Loucy (cell line): ENCODE data around the gene ESYT2.

Source experiments
- H2AFZ ChIP-seq: fragments of 200-600 bp; sonication (generic); 2 replicates; pipeline ENCODE4 v1.6.0; 2016; ENCODE audit warnings: antibody characterized with exemption, mild to moderate bottlenecking, low read length, moderate library complexity
- H3F3A ChIP-seq: fragments of 200-600 bp; 2 replicates; pipeline ENCODE4 v1.6.0; 2016; ENCODE audit warnings: antibody characterized with exemption, low read depth, mild to moderate bottlenecking
- H3K27me3 ChIP-seq: fragments of 200-600 bp; sonication (generic); 2 replicates; pipeline ENCODE4 v1.6.1; 2014; ENCODE audit warnings: low read length, mild to moderate bottlenecking; ENCODE audit not compliant: insufficient read depth, poor library complexity, severe bottlenecking
- H3K36me3 ChIP-seq: fragments of 200-600 bp; sonication (generic); 2 replicates; pipeline ENCODE4 v1.6.1; 2016; ENCODE audit warnings: low read length; ENCODE audit not compliant: insufficient read depth
- H3K4me1 ChIP-seq: fragments of 200-600 bp; sonication (generic); 2 replicates; pipeline ENCODE4 v1.5.1; 2014; ENCODE audit warnings: low read length, mild to moderate bottlenecking; ENCODE audit not compliant: insufficient read depth, poor library complexity, severe bottlenecking
- H3K4me2 ChIP-seq: fragments of 200-600 bp; sonication (generic); 2 replicates; pipeline ENCODE4 v1.6.0; 2014; ENCODE audit warnings: antibody characterized with exemption, low read length, low read depth, mild to moderate bottlenecking; ENCODE audit not compliant: poor library complexity, severe bottlenecking
- H3K4me3 ChIP-seq: fragments of 200-600 bp; sonication (generic); 2 replicates; pipeline ENCODE4 v1.5.1; 2014; ENCODE audit warnings: low read length, mild to moderate bottlenecking, mixed read lengths; ENCODE audit not compliant: poor library complexity, severe bottlenecking
- H3K79me2 ChIP-seq: fragments of 200-600 bp; sonication (generic); 2 replicates; pipeline ENCODE4 v1.6.1; 2014; ENCODE audit warnings: low read length; ENCODE audit not compliant: insufficient read depth
- H3K9ac ChIP-seq: fragments of 200-600 bp; sonication (generic); 2 replicates; pipeline ENCODE4 v1.6.0; 2014; ENCODE audit warnings: mild to moderate bottlenecking, low read depth, low read length, moderate library complexity; ENCODE audit not compliant: poor library complexity, severe bottlenecking
- H3K9me2 ChIP-seq: fragments of 200-600 bp; sonication (generic); replicated peaks from 2 replicates; pipeline ENCODE4 v1.6.1; 2016; ENCODE audit warnings: low read depth, low read length, mixed read lengths
- H3K9me3 ChIP-seq: fragments of 200-600 bp; sonication (generic); 2 replicates; pipeline ENCODE4 v1.6.1; 2014; ENCODE audit warnings: mild to moderate bottlenecking, antibody characterized with exemption, low read length, low read depth; ENCODE audit not compliant: insufficient read depth
- H4K20me1 ChIP-seq: fragments of 200-600 bp; sonication (generic); 2 replicates; pipeline ENCODE4 v1.6.0; 2014; ENCODE audit warnings: antibody characterized with exemption, low read length, mild to moderate bottlenecking; ENCODE audit not compliant: insufficient read depth, poor library complexity, severe bottlenecking
- CTCF ChIP-seq: fragments of 200-600 bp; sonication (generic); conservative IDR thresholded peaks from 2 replicates; pipeline ENCODE4 v1.5.1; 2014; ENCODE audit warnings: mild to moderate bottlenecking, antibody characterized with exemption, low read length
- EZH2phosphoT487 ChIP-seq: fragments of 200-600 bp; IDR thresholded peaks from 2 replicates; pipeline ENCODE4 v1.6.1; 2018; ENCODE audit warnings: antibody characterized with exemption, mild to moderate bottlenecking, moderate library complexity, borderline replicate concordance

Gene ESYT2

GRCh38 chr7:158695726-158696452, 133.4 kb downstream of the ESYT2 start:
- Histone ChIP-seq H3F3A (no peaks in the 10 kb centered on the region; the same call in 1 of the 2 replicates), H3K9ac (peak overlapping the region; percentile 19), H4K20me1 (peaks cover 22% of the 10 kb centered on the region), H3K9me2 (no peaks in the 10 kb centered on the region), H3K27me3 (no peaks in the 10 kb centered on the region), H3K36me3 (peaks cover 29% of the 10 kb centered on the region; the same call in 1 of the 2 replicates), H3K4me2 (peak overlapping the region; percentile 30), H3K9me3 (no peaks in the 10 kb centered on the region), H3K79me2 (peaks cover 78% of the 10 kb centered on the region), H3K4me1 (peaks cover 60% of the 10 kb centered on the region), H3K4me3 (peak overlapping the region; percentile 8), H2AFZ (no peak overlapping the region)
- TF ChIP-seq EZH2phosphoT487 (no peak), CTCF (peak; percentile 57)

GRCh38 chr7:158695056-158695455, 134.3 kb downstream of the ESYT2 start:
- Histone ChIP-seq H3K9me2 (no peaks in the 10 kb centered on the region), H3K9me3 (no peaks in the 10 kb centered on the region), H2AFZ (no peak overlapping the region), H3K4me3 (peak overlapping the region; percentile 37), H3K9ac (peak overlapping the region; percentile 19), H4K20me1 (peaks cover 14% of the 10 kb centered on the region), H3K27me3 (no peaks in the 10 kb centered on the region), H3K4me2 (peak overlapping the region; percentile 53), H3F3A (no peaks in the 10 kb centered on the region; the same call in 1 of the 2 replicates), H3K79me2 (peaks cover 71% of the 10 kb centered on the region), H3K36me3 (peaks cover 35% of the 10 kb centered on the region; the same call in 1 of the 2 replicates), H3K4me1 (peaks cover 52% of the 10 kb centered on the region)
- TF ChIP-seq EZH2phosphoT487: no peak
- TF ChIP-seq CTCF: no peak

- H3K27me3 ChIP-seq: no peaks in the 10 kb centered on the region
- H3F3A ChIP-seq: no peaks in the 10 kb centered on the region; the same call in 1 of the 2 replicates
- H3K9ac ChIP-seq: peak overlapping the region; percentile 19
- peaks cover 12% of the 10 kb centered on the region for H4K20me1 ChIP-seq
- H3K9me2 ChIP-seq: no peaks in the 10 kb centered on the region
- no peaks in the 10 kb centered on the region for H3K9me3 ChIP-seq
- peak overlapping the region; percentile 53 for H3K4me2 ChIP-seq
- peaks cover 51% of the 10 kb centered on the region for H3K4me1 ChIP-seq
- peaks cover 39% of the 10 kb centered on the region; the same call in 1 of the 2 replicates for H3K36me3 ChIP-seq
- no peak overlapping the region for H2AFZ ChIP-seq
- peaks cover 68% of the 10 kb centered on the region for H3K79me2 ChIP-seq
- peak overlapping the region; percentile 37 for H3K4me3 ChIP-seq
- no peak for TF ChIP-seq CTCF
- no peak for TF ChIP-seq EZH2phosphoT487
Observed at GRCh38 chr7:158694650-158695049, 134.7 kb downstream of the ESYT2 start.
